ENCODE measurements around the gene DDX25.

The DDX25 gene

GRCh38 chr11:125945797-125946520, 41.7 kb downstream of the DDX25 start, which contains the start of gene VSIG10L2:
VSIG10L2 (plus strand) TSS chr11:125946044; CDS start chr11:125946056, 12 bp downstream.
- H3K9me2 ChIP-seq (replicated peaks; ENCODE audit: control insufficient read depth, low read length) = no peaks in the 10 kb centered on the region
- H3K4me1 ChIP-seq (ENCODE audit: control insufficient read depth, low read length) = no peaks in the 10 kb centered on the region
- no peak within 1 kb of the TSS for H3K4me2 ChIP-seq (ENCODE audit: low read length)
- TF ChIP-seq EZH2phosphoT487 (IDR thresholded peaks at IDR 0.05; ENCODE audit: borderline replicate concordance, low read length) (no peak), CTCF (IDR thresholded peaks at IDR 0.05; ENCODE audit: low read depth, low read length, poor library complexity, severe bottlenecking) (no peak)
- no peaks in the 10 kb centered on the region for H4K20me1 ChIP-seq (ENCODE audit: control insufficient read depth, insufficient read depth, low read depth, low read length)
- no peaks in the 10 kb centered on the region for H3F3A ChIP-seq (ENCODE audit: control insufficient read depth, insufficient read depth)
- H3K27ac ChIP-seq (ENCODE audit: low read depth, low read length) = no peak within 1 kb of the TSS
- no peaks in the 10 kb centered on the region; the same call in 1 of the 2 replicates for H3K27me3 ChIP-seq (ENCODE audit: control insufficient read depth, low read length)
- H3K9me3 ChIP-seq (ENCODE audit: control insufficient read depth, insufficient read depth, low read length) = no peaks in the 10 kb centered on the region
- H3K36me3 ChIP-seq (ENCODE audit: control insufficient read depth, low read length) = no peaks in the 10 kb centered on the region
- no peaks in the 10 kb centered on the region for H3K79me2 ChIP-seq (ENCODE audit: control insufficient read depth, low read length)
- H3K4me3 ChIP-seq (ENCODE audit: low read length) = no peak within 1 kb of the TSS

- H3K27me3 ChIP-seq (ENCODE audit: control insufficient read depth, low read length) = no peaks in the 10 kb centered on the region; the same call in 1 of the 2 replicates
These were observed 42.6 kb downstream of the DDX25 start for GRCh38 chr11:125946712-125947418.

GRCh38 chr11:125947419-125948277, 43.3 kb downstream of the DDX25 start:
- Histone ChIP-seq H3K4me1 (ENCODE audit: control insufficient read depth, low read length) (no peaks in the 10 kb centered on the region), H3K27me3 (ENCODE audit: control insufficient read depth, low read length) (no peaks in the 10 kb centered on the region; the same call in 1 of the 2 replicates), H3K36me3 (ENCODE audit: control insufficient read depth, low read length) (no peaks in the 10 kb centered on the region), H3K4me2 (ENCODE audit: low read length) (no peak overlapping the region), H3F3A (ENCODE audit: control insufficient read depth, insufficient read depth) (no peaks in the 10 kb centered on the region), H3K27ac (ENCODE audit: low read depth, low read length) (no peak overlapping the region), H3K9me2 (replicated peaks; ENCODE audit: control insufficient read depth, low read length) (no peaks in the 10 kb centered on the region), H3K4me3 (ENCODE audit: low read length) (no peak overlapping the region), H3K79me2 (ENCODE audit: control insufficient read depth, low read length) (no peaks in the 10 kb centered on the region), H3K9me3 (ENCODE audit: control insufficient read depth, insufficient read depth, low read length) (no peaks in the 10 kb centered on the region), H4K20me1 (ENCODE audit: control insufficient read depth, insufficient read depth, low read depth, low read length) (no peaks in the 10 kb centered on the region)
- TF ChIP-seq EZH2phosphoT487 (IDR thresholded peaks at IDR 0.05; ENCODE audit: borderline replicate concordance, low read length) (no peak), CTCF (IDR thresholded peaks at IDR 0.05; ENCODE audit: low read depth, low read length, poor library complexity, severe bottlenecking) (no peak)

More at GRCh38 chr11:125946712-125947418, 42.6 kb downstream of the DDX25 start:
- Histone ChIP-seq H3K9me2 (replicated peaks; ENCODE audit: control insufficient read depth, low read length) (no peaks in the 10 kb centered on the region), H3K27ac (ENCODE audit: low read depth, low read length) (no peak overlapping the region), H3F3A (ENCODE audit: control insufficient read depth, insufficient read depth) (no peaks in the 10 kb centered on the region), H3K4me3 (ENCODE audit: low read length) (no peak overlapping the region), H3K4me1 (ENCODE audit: control insufficient read depth, low read length) (no peaks in the 10 kb centered on the region), H3K36me3 (ENCODE audit: control insufficient read depth, low read length) (no peaks in the 10 kb centered on the region), H3K9me3 (ENCODE audit: control insufficient read depth, insufficient read depth, low read length) (no peaks in the 10 kb centered on the region), H3K79me2 (ENCODE audit: control insufficient read depth, low read length) (no peaks in the 10 kb centered on the region), H4K20me1 (ENCODE audit: control insufficient read depth, insufficient read depth, low read depth, low read length) (no peaks in the 10 kb centered on the region), H3K4me2 (ENCODE audit: low read length) (no peak overlapping the region)
- no peak for TF ChIP-seq CTCF (IDR thresholded peaks at IDR 0.05; ENCODE audit: low read depth, low read length, poor library complexity, severe bottlenecking)
- TF ChIP-seq EZH2phosphoT487 (IDR thresholded peaks at IDR 0.05; ENCODE audit: borderline replicate concordance, low read length) = no peak
